GM21360 (cell line): ENCODE data around the gene ITPKC.

Source experiments
- ATAC-seq: cut with Tn5 transposase; IDR thresholded peaks from one replicate; pipeline ENCODE4 v1.9.1; 2021; ENCODE audit warnings: mild to moderate bottlenecking, moderate library complexity; ENCODE audit not compliant: unreplicated experiment

Gene ITPKC

DNA sequence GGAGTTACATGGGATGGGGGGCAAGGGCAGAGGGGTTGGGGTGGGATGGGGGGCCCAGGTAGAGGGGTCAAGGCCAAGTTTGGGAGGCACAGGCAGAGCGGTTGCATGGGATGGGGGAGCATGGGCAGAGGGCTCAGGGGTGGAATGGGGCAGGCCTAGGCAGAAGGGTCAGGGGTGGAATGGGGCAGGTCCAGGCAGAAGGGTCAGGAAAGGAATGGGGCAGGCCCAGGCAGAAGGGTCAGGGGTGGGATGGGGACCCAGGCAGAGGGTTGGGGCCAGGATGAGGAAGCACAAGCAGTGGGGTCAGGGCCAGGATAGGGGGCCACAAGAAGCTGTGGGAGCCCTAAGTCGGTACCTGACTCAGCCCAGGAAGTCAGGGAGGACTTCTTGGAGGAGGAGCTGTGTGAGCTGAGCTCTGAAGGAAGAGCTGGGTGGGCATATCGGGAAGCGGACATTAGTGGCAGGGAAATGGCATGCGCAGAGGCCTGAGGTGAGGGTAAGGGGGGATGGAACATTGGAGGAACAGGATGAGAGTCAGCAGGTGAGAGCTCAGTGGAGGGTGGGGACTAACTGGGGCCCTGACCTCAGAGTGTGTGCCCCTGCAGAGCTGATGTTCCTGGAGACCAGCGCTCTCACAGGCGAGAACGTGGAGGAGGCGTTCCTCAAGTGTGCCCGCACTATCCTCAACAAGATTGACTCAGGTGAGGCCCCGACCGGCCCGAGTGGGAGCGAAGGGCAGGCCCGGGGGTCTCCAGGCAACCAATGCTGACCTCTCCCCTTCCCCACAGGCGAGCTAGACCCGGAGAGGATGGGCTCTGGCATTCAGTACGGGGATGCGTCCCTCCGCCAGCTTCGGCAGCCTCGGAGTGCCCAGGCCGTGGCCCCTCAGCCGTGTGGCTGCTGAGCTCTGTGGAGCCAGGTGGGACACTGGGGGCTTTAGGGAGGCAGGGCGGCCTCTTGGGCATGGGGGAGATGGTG is 69.4 kb downstream of the ITPKC start:
- no peak for ATAC-seq
